Keratinocyte (primary cell): ENCODE data around the gene SMOC1.

Experiments
- EZH2 ChIP-seq: IDR thresholded peaks from one replicate; pipeline ENCODE4 v1.6.1; 2012; ENCODE audit warnings: inconsistent platforms, mild to moderate bottlenecking, low read length, moderate library complexity
- TF ChIP-seq, protein P1 (sequence below), 3 experiments: IDR thresholded peaks in 1 of 3; conservative IDR thresholded peaks in 1 of 3; optimal IDR thresholded peaks in 1 of 3; 2 replicates in 2 of 3; 3 replicates in 1 of 3; pipeline versions ENCODE3 to v1.5.1; 2011; ENCODE audit warnings: low read length in 3 of 3, mild to moderate bottlenecking in 3 of 3, moderate library complexity in 2 of 3, control low read depth in 1 of 3, inconsistent platforms in 1 of 3; ENCODE audit not compliant: insufficient read depth in 2 of 3; ENCODE audit errors: extremely low read depth in 1 of 3

DNA sequence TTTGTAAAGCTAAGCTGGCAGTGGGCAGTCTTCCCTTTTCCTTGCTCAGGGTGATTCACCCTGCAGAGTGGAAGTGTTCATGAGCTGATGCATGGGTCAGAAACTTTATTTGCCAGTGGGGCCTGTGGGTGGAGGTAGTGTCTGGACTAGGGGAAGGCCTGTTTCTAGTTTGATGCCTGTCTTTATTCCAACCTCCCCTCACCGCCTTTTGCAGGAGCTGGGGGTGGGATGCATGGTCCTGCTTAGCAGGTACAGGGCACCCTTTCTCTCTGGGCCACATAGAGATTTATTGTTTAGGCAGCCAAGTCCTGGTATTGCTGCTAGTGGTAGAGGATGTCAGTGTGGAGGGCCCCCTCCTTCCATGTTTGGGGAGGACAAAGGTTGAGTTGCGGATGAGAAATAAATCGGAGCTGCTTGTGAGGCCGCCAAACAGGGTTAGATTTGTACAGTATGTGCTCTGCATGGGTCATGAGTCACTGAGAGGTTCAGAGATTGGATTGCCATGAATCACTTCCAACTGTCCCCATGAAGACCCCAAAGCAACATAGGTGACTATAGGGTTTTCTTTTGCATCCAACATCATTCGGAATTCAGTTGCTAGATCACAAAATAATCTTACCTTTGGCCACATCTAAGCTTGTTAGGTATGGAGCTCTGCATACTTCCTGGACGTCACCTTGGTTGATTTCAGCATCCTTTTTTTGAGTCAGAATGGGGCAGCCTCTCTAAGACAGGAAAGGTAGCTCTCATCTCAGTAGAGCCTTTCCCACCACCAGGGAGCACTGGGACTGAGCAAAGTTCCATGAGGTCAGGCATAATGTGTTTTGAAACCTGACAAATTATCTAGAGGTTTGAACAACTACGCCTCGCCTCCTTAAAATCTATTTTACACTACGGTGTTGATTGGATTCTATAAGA is 8.8 kb downstream of the SMOC1 start:
- TF ChIP-seq, protein P1, sequence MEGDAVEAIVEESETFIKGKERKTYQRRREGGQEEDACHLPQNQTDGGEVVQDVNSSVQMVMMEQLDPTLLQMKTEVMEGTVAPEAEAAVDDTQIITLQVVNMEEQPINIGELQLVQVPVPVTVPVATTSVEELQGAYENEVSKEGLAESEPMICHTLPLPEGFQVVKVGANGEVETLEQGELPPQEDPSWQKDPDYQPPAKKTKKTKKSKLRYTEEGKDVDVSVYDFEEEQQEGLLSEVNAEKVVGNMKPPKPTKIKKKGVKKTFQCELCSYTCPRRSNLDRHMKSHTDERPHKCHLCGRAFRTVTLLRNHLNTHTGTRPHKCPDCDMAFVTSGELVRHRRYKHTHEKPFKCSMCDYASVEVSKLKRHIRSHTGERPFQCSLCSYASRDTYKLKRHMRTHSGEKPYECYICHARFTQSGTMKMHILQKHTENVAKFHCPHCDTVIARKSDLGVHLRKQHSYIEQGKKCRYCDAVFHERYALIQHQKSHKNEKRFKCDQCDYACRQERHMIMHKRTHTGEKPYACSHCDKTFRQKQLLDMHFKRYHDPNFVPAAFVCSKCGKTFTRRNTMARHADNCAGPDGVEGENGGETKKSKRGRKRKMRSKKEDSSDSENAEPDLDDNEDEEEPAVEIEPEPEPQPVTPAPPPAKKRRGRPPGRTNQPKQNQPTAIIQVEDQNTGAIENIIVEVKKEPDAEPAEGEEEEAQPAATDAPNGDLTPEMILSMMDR (optimal IDR thresholded peaks at IDR 0.05 in 1 of 3, IDR thresholded peaks at IDR 0.05 in 1 of 3, conservative IDR thresholded peaks at IDR 0.05 in 1 of 3; ENCODE audit: extremely low read depth in 1 of 3, insufficient read depth in 2 of 3, low read length in 3 of 3): no peak
- no peak for TF ChIP-seq EZH2
